Parathyroid adenoma (tissue), 2 donors: ENCODE results near the gene NOTCH3.

Source experiments
- H2AFZ ChIP-seq: fragments of 300-600 bp; sonication (generic); one replicate; pipeline ENCODE4 v1.7.0; 2017; ENCODE audit warnings: antibody characterized with exemption, mild to moderate bottlenecking
- H3K27ac ChIP-seq: fragments of 300-600 bp; sonication (generic); one replicate; pipeline ENCODE4 v1.7.0; 2017
- H3K27me3 ChIP-seq: fragments of 300-600 bp; sonication (generic); one replicate; pipeline ENCODE4 v1.7.0; 2017; ENCODE audit warnings: low read length; ENCODE audit not compliant: control insufficient read depth, insufficient read depth
- H3K36me3 ChIP-seq: fragments of 300-600 bp; sonication (generic); one replicate; pipeline ENCODE4 v1.7.0; 2017; ENCODE audit warnings: low read length; ENCODE audit not compliant: control insufficient read depth, insufficient read depth
- H3K4me1 ChIP-seq: fragments of 300-600 bp; sonication (generic); one replicate; pipeline ENCODE4 v1.7.0; 2017; ENCODE audit warnings: control low read depth
- H3K4me2 ChIP-seq: fragments of 300-600 bp; sonication (generic); one replicate; pipeline ENCODE4 v1.7.0; 2017; ENCODE audit warnings: low read length
- H3K4me3 ChIP-seq: fragments of 300-600 bp; sonication (generic); one replicate; pipeline ENCODE4 v1.7.0; 2017; ENCODE audit warnings: low read depth, low read length
- H3K79me2 ChIP-seq: fragments of 300-600 bp; sonication (generic); one replicate; pipeline ENCODE4 v1.7.0; 2017; ENCODE audit warnings: control low read depth
- H3K9ac ChIP-seq: fragments of 300-600 bp; sonication (generic); one replicate; pipeline ENCODE4 v1.7.0; 2017; ENCODE audit warnings: mild to moderate bottlenecking
- H3K9me3 ChIP-seq: fragments of 300-600 bp; sonication (generic); one replicate; pipeline ENCODE4 v1.7.0; 2017; ENCODE audit warnings: low read length; ENCODE audit not compliant: control insufficient read depth
- CTCF ChIP-seq: fragments of 300-600 bp; sonication (generic); IDR thresholded peaks from one replicate; pipeline ENCODE4 v1.7.0; 2017; ENCODE audit warnings: antibody characterized with exemption, mild to moderate bottlenecking
- donor health status: primary hyperparathyroidism.

Gene NOTCH3

GRCh38 chr19:15125232-15126067 lies 75.3 kb downstream of the NOTCH3 start:
- H3K4me1 ChIP-seq = peaks cover 14% of the 10 kb centered on the region
- H3K9ac ChIP-seq = peak overlapping the region; percentile 81
- H3K4me2 ChIP-seq = peak overlapping the region; percentile 98
- H3K4me3 ChIP-seq = peak overlapping the region; percentile 99
- no peaks in the 10 kb centered on the region for H3K27me3 ChIP-seq
- H3K27ac ChIP-seq = peak overlapping the region; percentile 97
- H3K9me3 ChIP-seq = no peaks in the 10 kb centered on the region
- peak overlapping the region; percentile 97 for H2AFZ ChIP-seq
- TF ChIP-seq CTCF = no peak
- H3K36me3 ChIP-seq = no peaks in the 10 kb centered on the region
- no peaks in the 10 kb centered on the region for H3K79me2 ChIP-seq

GRCh38 chr19:15124572-15125231 lies 76.1 kb downstream of the NOTCH3 start:
- no peaks in the 10 kb centered on the region for H3K27me3 ChIP-seq
- H3K4me3 ChIP-seq = peak overlapping the region; percentile 99
- no peaks in the 10 kb centered on the region for H3K9me3 ChIP-seq
- no peaks in the 10 kb centered on the region for H3K79me2 ChIP-seq
- peak overlapping the region; percentile 97 for H2AFZ ChIP-seq
- peak overlapping the region; percentile 98 for H3K4me2 ChIP-seq
- peaks cover 14% of the 10 kb centered on the region for H3K4me1 ChIP-seq
- H3K9ac ChIP-seq = peak overlapping the region; percentile 81
- peak overlapping the region; percentile 97 for H3K27ac ChIP-seq
- H3K36me3 ChIP-seq = no peaks in the 10 kb centered on the region
- TF ChIP-seq CTCF = no peak

- H3K4me1 ChIP-seq = peaks cover 14% of the 10 kb centered on the region
- H3K36me3 ChIP-seq = no peaks in the 10 kb centered on the region
- no peak for TF ChIP-seq CTCF
- no peaks in the 10 kb centered on the region for H3K9me3 ChIP-seq
- H3K27me3 ChIP-seq = no peaks in the 10 kb centered on the region
- peak overlapping the region; percentile 98 for H3K4me2 ChIP-seq
- H3K4me3 ChIP-seq = peak overlapping the region; percentile 99
- H3K9ac ChIP-seq = no peak overlapping the region
- H2AFZ ChIP-seq = no peak overlapping the region
- H3K27ac ChIP-seq = peak overlapping the region; percentile 97
- H3K79me2 ChIP-seq = no peaks in the 10 kb centered on the region
Measured at GRCh38 chr19:15123900-15124299, 76.9 kb downstream of the NOTCH3 start.

GRCh38 chr19:15123031-15123890 lies 77.5 kb downstream of the NOTCH3 start:
- H2AFZ ChIP-seq = no peak overlapping the region
- H3K27ac ChIP-seq = peak overlapping the region; percentile 97
- no peaks in the 10 kb centered on the region for H3K79me2 ChIP-seq
- no peaks in the 10 kb centered on the region for H3K36me3 ChIP-seq
- H3K4me2 ChIP-seq = no peak overlapping the region
- no peaks in the 10 kb centered on the region for H3K27me3 ChIP-seq
- no peak for TF ChIP-seq CTCF
- H3K4me3 ChIP-seq = no peak overlapping the region
- H3K9ac ChIP-seq = no peak overlapping the region
- no peaks in the 10 kb centered on the region for H3K9me3 ChIP-seq
- peaks cover 14% of the 10 kb centered on the region for H3K4me1 ChIP-seq
